Measurements from ENCODE around the gene NR0B2.
A peak's percentile ranks its signal among the peaks of the same experiment; 100 is the strongest.

Gene NR0B2

GRCh38 chr1:26936823-26937222 is 23.0 kb upstream of the NR0B2 start:
- DNase-seq (ENCODE audit: low read depth) = no peak

GRCh38 chr1:26932531-26932930 is 18.8 kb upstream of the NR0B2 start:
- DNase-seq (ENCODE audit: low read depth) = no peak

- DNase-seq (ENCODE audit: low read depth) = peak; percentile 79
Observed at GRCh38 chr1:26923711-26924110, 9.9 kb upstream of the NR0B2 start.

GRCh38 chr1:26922901-26923300 is 9.1 kb upstream of the NR0B2 start:
- DNase-seq (ENCODE audit: low read depth) = no peak

GRCh38 chr1:26922431-26922729 is 8.6 kb upstream of the NR0B2 start:
- DNase-seq (ENCODE audit: low read depth) = no peak

- peak; percentile 98 for DNase-seq (ENCODE audit: low read depth)
Observed at GRCh38 chr1:26921540-26922430, 8.0 kb upstream of the NR0B2 start, which contains the start of gene NUDC. NUDC (plus strand) TSS chr1:26921743; CDS start chr1:26921849, 106 bp downstream.

- no peak for DNase-seq (ENCODE audit: low read depth)
Observed at GRCh38 chr1:26921126-26921539, 7.4 kb upstream of the NR0B2 start.

- DNase-seq (ENCODE audit: low read depth) = no peak
Observed at GRCh38 chr1:26915204-26915842, 1.5 kb upstream of the NR0B2 start.

GRCh38 chr1:26913389-26913753 is 404 bp downstream of the NR0B2 start:
- DNase-seq (ENCODE audit: low read depth) = no peak

- no peak for DNase-seq (ENCODE audit: low read depth)
Observed at GRCh38 chr1:26912147-26912490, 1.7 kb downstream of the NR0B2 start.

- DNase-seq (ENCODE audit: low read depth) = no peak
Observed at GRCh38 chr1:26911399-26912146, 2.2 kb downstream of the NR0B2 start.

- no peak for DNase-seq (ENCODE audit: low read depth)
Observed at GRCh38 chr1:26910343-26911160, 3.2 kb downstream of the NR0B2 start.

GRCh38 chr1:26909951-26910342 is 3.8 kb downstream of the NR0B2 start:
- no peak for DNase-seq (ENCODE audit: low read depth)

GRCh38 chr1:26907071-26907917 is 6.5 kb downstream of the NR0B2 start:
- DNase-seq (ENCODE audit: low read depth) = peak; percentile 94

GRCh38 chr1:26900815-26901511 is 12.8 kb downstream of the NR0B2 start:
- DNase-seq (ENCODE audit: low read depth) = no peak

- peak; percentile 92 for DNase-seq (ENCODE audit: low read depth)
Observed at GRCh38 chr1:26900001-26900814, 13.6 kb downstream of the NR0B2 start, which contains the start of gene GPATCH3. GPATCH3 (minus strand) TSS chr1:26900467; CDS start chr1:26900442, 25 bp downstream.

- no peak for DNase-seq (ENCODE audit: low read depth)
Observed at GRCh38 chr1:26897351-26897750, 16.4 kb downstream of the NR0B2 start.

- no peak for DNase-seq (ENCODE audit: low read depth)
Observed at GRCh38 chr1:26894263-26894662, 19.5 kb downstream of the NR0B2 start.

GRCh38 chr1:26890467-26890796 is 23.3 kb downstream of the NR0B2 start:
- DNase-seq (ENCODE audit: low read depth) = no peak
